ENCODE measurements around the gene MYCBP.

GRCh38 chr1:38833146-38833545, 40.0 kb downstream of the MYCBP start:
- TF ChIP-seq HBP1 (CRISPR knock-in tag; IDR thresholded peaks at IDR 0.05; ENCODE audit: low read depth) (no peak), ZSCAN20 (CRISPR knock-in tag; IDR thresholded peaks at IDR 0.05; ENCODE audit: borderline replicate concordance) (no peak)

All from HepG2 (cell line).